ENCODE measurements around the gene NKD1. TPM values are rescaled to one million over a fixed set of nuclear protein-coding genes. Genes with fewer than 3 reads are reported as not detected.
A peak's percentile ranks its signal among the peaks of the same experiment; 100 is the strongest.

The NKD1 gene
- total and polyA plus RNA-seq, 12 donors = 0.67 to 8.9 (median 3.5) TPM

DNA sequence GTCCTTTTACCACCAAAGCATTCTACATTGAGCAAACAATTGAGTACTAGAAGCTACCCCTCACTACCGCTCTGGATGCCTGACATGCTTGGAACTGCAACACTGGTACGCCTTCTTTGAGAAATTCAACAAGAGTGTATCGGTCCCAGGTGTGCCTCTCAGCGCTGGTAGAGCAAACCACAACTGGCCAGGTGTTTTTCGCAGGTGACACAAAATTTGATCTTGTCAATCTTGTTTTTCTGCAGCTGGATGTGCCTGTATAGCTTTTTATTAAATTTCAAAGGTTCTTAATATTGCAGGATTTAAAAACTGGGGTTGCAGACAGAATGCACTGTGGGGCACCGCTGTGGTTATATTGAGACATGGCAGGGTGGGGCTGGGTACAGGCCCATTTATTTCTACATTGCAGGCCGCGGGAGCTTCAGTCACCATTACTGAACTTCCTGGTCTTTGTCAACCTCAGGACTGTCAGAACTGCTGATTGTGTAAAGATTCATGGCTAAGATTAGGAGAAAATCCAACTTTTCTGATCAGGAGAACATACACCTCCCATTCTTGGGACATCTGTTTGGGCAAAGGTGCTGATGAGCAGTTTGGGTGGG lies 137.4 kb downstream of the NKD1 start:
- no peaks in the 10 kb centered on the region for H3K27me3 ChIP-seq
- 79 to 84% (median 81%) methylated on average over 8 of the region's 8 CpGs for WGBS, 4 donors
- intact Hi-C loops (cut with DNase I) = no loop called here
- H3K4me1 ChIP-seq (replicated peaks in 1 of 2) = no peaks in the 10 kb centered on the region
- H3K27ac ChIP-seq = peak overlapping the region in 1 of 5 donors; percentile 40
- H3K9me3 ChIP-seq (replicated peaks in 1 of 3) = no peaks in the 10 kb centered on the region
- TF ChIP-seq, protein P1, sequence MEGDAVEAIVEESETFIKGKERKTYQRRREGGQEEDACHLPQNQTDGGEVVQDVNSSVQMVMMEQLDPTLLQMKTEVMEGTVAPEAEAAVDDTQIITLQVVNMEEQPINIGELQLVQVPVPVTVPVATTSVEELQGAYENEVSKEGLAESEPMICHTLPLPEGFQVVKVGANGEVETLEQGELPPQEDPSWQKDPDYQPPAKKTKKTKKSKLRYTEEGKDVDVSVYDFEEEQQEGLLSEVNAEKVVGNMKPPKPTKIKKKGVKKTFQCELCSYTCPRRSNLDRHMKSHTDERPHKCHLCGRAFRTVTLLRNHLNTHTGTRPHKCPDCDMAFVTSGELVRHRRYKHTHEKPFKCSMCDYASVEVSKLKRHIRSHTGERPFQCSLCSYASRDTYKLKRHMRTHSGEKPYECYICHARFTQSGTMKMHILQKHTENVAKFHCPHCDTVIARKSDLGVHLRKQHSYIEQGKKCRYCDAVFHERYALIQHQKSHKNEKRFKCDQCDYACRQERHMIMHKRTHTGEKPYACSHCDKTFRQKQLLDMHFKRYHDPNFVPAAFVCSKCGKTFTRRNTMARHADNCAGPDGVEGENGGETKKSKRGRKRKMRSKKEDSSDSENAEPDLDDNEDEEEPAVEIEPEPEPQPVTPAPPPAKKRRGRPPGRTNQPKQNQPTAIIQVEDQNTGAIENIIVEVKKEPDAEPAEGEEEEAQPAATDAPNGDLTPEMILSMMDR (IDR thresholded peaks at IDR 0.05) = no peak
- no peak for TF ChIP-seq POLR2A (IDR thresholded peaks at IDR 0.05)
- DNase-seq = peak in 2 of 7 donors; percentile 16 to 26
- no peak overlapping the region for H3K4me3 ChIP-seq
- no peaks in the 10 kb centered on the region for H3K36me3 ChIP-seq (replicated peaks in 1 of 2)

GRCh38 chr16:50688083-50688482 lies 139.9 kb downstream of the NKD1 start:
- intact Hi-C loops (cut with DNase I) = no loop called here
- TF ChIP-seq, protein P1 (IDR thresholded peaks at IDR 0.05) = no peak
- no peak for TF ChIP-seq POLR2A (IDR thresholded peaks at IDR 0.05)
- WGBS, 4 donors = 41 to 50% (median 44%) methylated on average over 10 to 12 of the region's 12 CpGs

DNA sequence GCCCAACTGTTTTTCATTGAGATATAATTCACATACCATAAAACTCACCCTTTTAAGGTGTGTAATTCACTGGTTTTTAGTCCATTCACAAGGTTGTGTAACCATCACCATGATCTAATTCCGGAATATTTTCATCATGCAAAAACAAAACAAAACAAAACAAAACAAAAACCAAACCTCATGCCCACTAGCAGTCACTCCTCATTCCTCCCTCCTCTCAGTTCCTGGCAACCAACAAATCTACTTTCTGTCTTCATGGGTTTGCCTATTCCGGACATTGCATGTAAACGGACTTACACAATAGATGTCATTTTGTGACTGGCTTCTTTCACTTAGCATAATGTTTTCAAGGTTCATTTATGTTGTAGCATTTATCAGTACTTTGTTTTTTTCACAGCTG lies 140.7 kb downstream of the NKD1 start:
- H3K4me3 ChIP-seq = no peak overlapping the region
- 65 to 89% (median 82%) methylated on average over 3 of the region's 3 CpGs for WGBS, 4 donors
- H3K36me3 ChIP-seq (replicated peaks in 1 of 2) = no peaks in the 10 kb centered on the region
- no peaks in the 10 kb centered on the region for H3K27me3 ChIP-seq
- H3K27ac ChIP-seq = no peak overlapping the region
- H3K4me1 ChIP-seq (replicated peaks in 1 of 2) = peaks cover 0 to 4% of the 10 kb centered on the region in 2 donors
- intact Hi-C loops (cut with DNase I) = no loop called here
- no peaks in the 10 kb centered on the region for H3K9me3 ChIP-seq (replicated peaks in 1 of 3)
- DNase-seq = no peak
- TF ChIP-seq POLR2A (IDR thresholded peaks at IDR 0.05) = no peak
- TF ChIP-seq, protein P1 (IDR thresholded peaks at IDR 0.05) = no peak

More at GRCh38 chr16:50688083-50688482, 139.9 kb downstream of the NKD1 start:
- Histone ChIP-seq H3K27me3 (no peaks in the 10 kb centered on the region), H3K9me3 (replicated peaks in 1 of 3) (no peaks in the 10 kb centered on the region), H3K4me1 (replicated peaks in 1 of 2) (no peaks in the 10 kb centered on the region), H3K4me3 (no peak overlapping the region), H3K27ac (no peak overlapping the region), H3K36me3 (replicated peaks in 1 of 2) (no peaks in the 10 kb centered on the region)
- peak in 1 of 7 donors; percentile 7 for DNase-seq

DNA sequence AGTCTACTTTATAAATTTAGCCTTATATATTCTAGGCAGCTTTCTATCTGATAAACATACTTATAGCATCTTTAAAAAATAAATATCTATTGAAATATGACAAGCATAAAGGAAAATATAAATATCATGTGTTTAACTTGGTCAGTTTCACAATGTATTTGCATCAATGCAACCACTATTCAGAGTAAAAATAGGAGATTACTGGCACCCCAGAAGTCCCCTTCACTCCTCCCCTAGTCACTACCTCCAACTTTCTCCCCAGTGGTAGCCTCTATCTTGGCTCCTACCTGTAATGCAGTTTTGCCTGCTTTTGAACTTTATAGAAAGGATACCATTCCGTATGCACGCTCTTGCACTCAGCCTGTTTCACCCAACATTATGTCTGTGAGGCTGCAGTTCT lies 142.0 kb downstream of the NKD1 start:
- peaks cover 0 to 5% of the 10 kb centered on the region in 2 donors for H3K4me1 ChIP-seq (replicated peaks in 1 of 2)
- DNase-seq = no peak
- WGBS, 4 donors = 91 to 99% (median 95%) methylated on average over 2 of the region's 2 CpGs
- no peak overlapping the region for H3K27ac ChIP-seq
- intact Hi-C loops (cut with DNase I) = loop anchor here in 1 of 2 donors (10.0 kb wide), 1 partner anchor 115 kb away; no protein-coding TSS in a partner anchor
- TF ChIP-seq POLR2A (IDR thresholded peaks at IDR 0.05) = no peak
- TF ChIP-seq, protein P1 (IDR thresholded peaks at IDR 0.05) = no peak
- H3K4me3 ChIP-seq = no peak overlapping the region
- no peaks in the 10 kb centered on the region for H3K27me3 ChIP-seq
- no peaks in the 10 kb centered on the region for H3K36me3 ChIP-seq (replicated peaks in 1 of 2)
- H3K9me3 ChIP-seq (replicated peaks in 1 of 3) = no peaks in the 10 kb centered on the region

Measured in adrenal gland (tissue), 12 donors.